Pancreas (tissue), 10 donors: ENCODE measurements around the gene MEGF11. TPM values are rescaled to one million over a fixed set of nuclear protein-coding genes. Genes with fewer than 3 reads are reported as not detected.

Source experiments
- ATAC-seq, 4 donors: fragments of 200-7000 bp; cut with Tn5 transposase; one replicate each; pipeline versions ENCODE4 v1.8.0 to v1.9.1; 2020; ENCODE audit warnings: mild to moderate bottlenecking in 4 of 4, moderate library complexity in 4 of 4
- DNase-seq, 6 donors: peaks; one replicate each; pipeline ENCODE4 v3.0.0-alpha.2; 2020
- FAIRE-seq: peaks from 2 replicates; lab custom pipeline; 2012; peaks lifted over from hg19 to GRCh38; lab: Jason Lieb, UNC
- H3K27ac ChIP-seq, 4 donors: fragments of 200-600 bp; sonication (generic); 1 replicate in 3 of 4; 2 replicates in 1 of 4; pipeline versions ENCODE4 v1.5.0 to v1.8.0; 2020
- H3K27me3 ChIP-seq, 4 donors: fragments of 200-600 bp; one replicate each; pipeline ENCODE4 v1.8.0; 2021
- H3K36me3 ChIP-seq, 3 donors: fragments of 200-600 bp; sonication (generic) in 1 of 3; one replicate each; pipeline versions ENCODE4 v1.5.0 to v1.8.0; 2020 to 2021
- H3K4me1 ChIP-seq, 3 donors: fragments of 200-600 bp; one replicate each; pipeline ENCODE4 v1.8.0; 2021
- H3K4me3 ChIP-seq, 4 donors: fragments of 200-600 bp; sonication (generic) in 2 of 4; one replicate each; pipeline versions ENCODE4 v1.5.0 to v1.8.0; 2020 to 2021
- H3K9me3 ChIP-seq, 4 donors: fragments of 200-600 bp; one replicate each; pipeline ENCODE4 v1.8.0; 2021
- CTCF ChIP-seq, 4 donors: fragments of 200-600 bp; sonication (generic) in 3 of 4; IDR thresholded peaks; one replicate each; pipeline versions ENCODE4 v1.5.0 to v1.8.0; 2021; ENCODE audit warnings: antibody characterized with exemption in 4 of 4
- WGBS, 2 donors: extraction: QIAGEN DNeasy Blood & Tissue Kit; methylation state at CpG; one replicate each; pipeline ENCODE4 v1.1.7; 2013; 5-methylcytosine and 5-hydroxymethylcytosine counted together
- intact Hi-C, 3 donors: fragments of 100-400 bp; cut with DNase I; formaldehyde crosslinking; loops; one replicate each; pipeline versions ENCODE4 v1.11.1 to v1.14.2; 2022
- polyA plus RNA-seq, 2 donors: library from polyadenylated mRNA; stranded (reverse); fragments of 200-250 nt; gene quantifications; one replicate each; pipeline ENCODE4 v1.2.3, GENCODE V29; 2013
- total RNA-seq, 6 donors: library from RNA; stranded (reverse); fragmentation: NEBNext Ultra II Directional in 4 of 6; extraction: Animal tissue kit (Norgen Biotek cat#: 25700) in 4 of 6; gene quantifications; one replicate each; pipeline versions ENCODE4 v1.2.1 to v1.2.4, GENCODE V29; 2021 to 2023
- donor health status: healthy with polysubstance abuse.
- donor health status: DM: no; HTN: no; CAD: no; lungs with moderate emphysema.
- donor health status: DM: no; HTN: no; CAD: no.
- donor health status: control.
- donor health status: control.
- donor health status: Bipolar disorder and iron deficiency.
- donor health status: DM: yes; HTN: yes; CAD: no.
- donor health status: DM: no; HTN: no; CAD: no.
- donor health status: DM: no; HTN: no; CAD: no.
- donor health status: DM: yes; HTN: yes; CAD: no.

Gene MEGF11
- total and polyA plus RNA-seq, 8 donors = 0.19 to 0.87 (median 0.37) TPM

- ATAC-seq = no peak
- H3K9me3 ChIP-seq = no peaks in the 10 kb centered on the region
- no peaks in the 10 kb centered on the region for H3K27me3 ChIP-seq
- no peak overlapping the region for H3K4me3 ChIP-seq
- no peak for TF ChIP-seq CTCF (IDR thresholded peaks at IDR 0.05)
- H3K27ac ChIP-seq = no peak overlapping the region
- no peaks in the 10 kb centered on the region for H3K36me3 ChIP-seq
- no peaks in the 10 kb centered on the region for H3K4me1 ChIP-seq
- WGBS, 2 donors = 67 to 77% methylated on average over 4 of the region's 4 CpGs
- DNase-seq = no peak
- FAIRE-seq = no peak
- intact Hi-C loops = no loop called here
These were observed 322.3 kb downstream of the MEGF11 start for GRCh38 chr15:65931221-65931620.

- no peaks in the 10 kb centered on the region for H3K27me3 ChIP-seq
- H3K4me1 ChIP-seq = no peaks in the 10 kb centered on the region
- H3K36me3 ChIP-seq = no peaks in the 10 kb centered on the region
- H3K9me3 ChIP-seq = no peaks in the 10 kb centered on the region
- DNase-seq (no peak), FAIRE-seq (no peak), ATAC-seq (no peak)
- 75 to 89% methylated on average over 6 of the region's 6 CpGs for WGBS, 2 donors
- no peak for TF ChIP-seq CTCF (IDR thresholded peaks at IDR 0.05)
- H3K4me3 ChIP-seq = no peak overlapping the region
- intact Hi-C loops = no loop called here
- no peak overlapping the region for H3K27ac ChIP-seq
These were observed 323.4 kb downstream of the MEGF11 start for GRCh38 chr15:65930134-65930533.

- no peak overlapping the region for H3K27ac ChIP-seq
- DNase-seq (no peak), FAIRE-seq (no peak), ATAC-seq (no peak)
- no peaks in the 10 kb centered on the region for H3K4me1 ChIP-seq
- H3K4me3 ChIP-seq = no peak overlapping the region
- no peaks in the 10 kb centered on the region for H3K36me3 ChIP-seq
- 90 to 95% methylated on average over 7 of the region's 7 CpGs for WGBS, 2 donors
- intact Hi-C loops = no loop called here
- no peaks in the 10 kb centered on the region for H3K9me3 ChIP-seq
- TF ChIP-seq CTCF (IDR thresholded peaks at IDR 0.05) = no peak
- no peaks in the 10 kb centered on the region for H3K27me3 ChIP-seq
These were observed 324.0 kb downstream of the MEGF11 start for GRCh38 chr15:65929573-65929972.

GRCh38 chr15:65927545-65927944, 326.0 kb downstream of the MEGF11 start:
- DNase-seq (no peak), FAIRE-seq (no peak), ATAC-seq (no peak)
- no peaks in the 10 kb centered on the region for H3K4me1 ChIP-seq
- 77 to 80% methylated on average over 2 of the region's 2 CpGs for WGBS, 2 donors
- H3K27ac ChIP-seq = no peak overlapping the region
- no peaks in the 10 kb centered on the region for H3K9me3 ChIP-seq
- intact Hi-C loops = no loop called here
- TF ChIP-seq CTCF (IDR thresholded peaks at IDR 0.05) = no peak
- H3K4me3 ChIP-seq = no peak overlapping the region
- no peaks in the 10 kb centered on the region for H3K36me3 ChIP-seq
- no peaks in the 10 kb centered on the region for H3K27me3 ChIP-seq

- ATAC-seq = no peak
- no peak for DNase-seq
- H3K27me3 ChIP-seq = no peaks in the 10 kb centered on the region
- 86 to 92% methylated on average over 1 of the region's 1 CpG for WGBS, 2 donors
- TF ChIP-seq CTCF (IDR thresholded peaks at IDR 0.05) = no peak
- H3K4me3 ChIP-seq = no peak overlapping the region
- no peak overlapping the region for H3K27ac ChIP-seq
- FAIRE-seq = no peak
- H3K9me3 ChIP-seq = no peaks in the 10 kb centered on the region
- no peaks in the 10 kb centered on the region for H3K4me1 ChIP-seq
- H3K36me3 ChIP-seq = no peaks in the 10 kb centered on the region
- intact Hi-C loops = no loop called here
These were observed 326.7 kb downstream of the MEGF11 start for GRCh38 chr15:65926899-65927298.
